HEK293T (cell line): ENCODE results near the gene GRIK2.

Experiments used
- CTCF ChIA-PET: fragments of 350-600 bp; formaldehyde crosslinking; extraction: SDS; loops from one replicate; lab custom pipeline; 2021; ENCODE audit warnings: antibody characterized with exemption, inconsistent platforms; lab: Yijun Ruan, JAX
- POLR2A ChIA-PET: fragments of 350-600 bp; formaldehyde crosslinking; extraction: SDS; loops from one replicate; lab custom pipeline; 2020; ENCODE audit warnings: antibody characterized with exemption, inconsistent platforms; lab: Yijun Ruan, JAX
- DNase-seq: peaks from one replicate; pipeline ENCODE4 v3.0.0; 2012; ENCODE audit warnings: mixed read lengths; ENCODE audit errors: extremely low spot score
- ARNT ChIP-seq: fragments of 450-650 bp; IDR thresholded peaks from 2 replicates; pipeline ENCODE4 v1.6.1; 2017; ENCODE audit warnings: mild to moderate bottlenecking
- BHLHE40 ChIP-seq: fragments of 450-650 bp; IDR thresholded peaks from 2 replicates; pipeline ENCODE4 v1.6.1; 2016; ENCODE audit warnings: mild to moderate bottlenecking, moderate library complexity, borderline replicate concordance
- CTBP1 ChIP-seq: fragments of 450-650 bp; IDR thresholded peaks from 2 replicates; pipeline ENCODE4 v1.6.1; 2016; ENCODE audit warnings: borderline replicate concordance
- ELF4 ChIP-seq: fragments of 450-650 bp; IDR thresholded peaks from 2 replicates; pipeline ENCODE4 v1.6.1; 2017; ENCODE audit warnings: antibody characterized with exemption
- FOXA1 ChIP-seq: fragments of 450-650 bp; IDR thresholded peaks from 2 replicates; pipeline ENCODE4 v1.6.1; 2016; ENCODE audit warnings: mild to moderate bottlenecking
- FOXK2 ChIP-seq: fragments of 450-650 bp; IDR thresholded peaks from 2 replicates; pipeline ENCODE4 v1.6.1; 2016; ENCODE audit warnings: mild to moderate bottlenecking
- FOXM1 ChIP-seq: fragments of 450-650 bp; IDR thresholded peaks from 2 replicates; pipeline ENCODE4 v1.6.1; 2017; ENCODE audit warnings: mild to moderate bottlenecking, borderline replicate concordance
- HDGF ChIP-seq: fragments of 450-650 bp; IDR thresholded peaks from 2 replicates; pipeline ENCODE4 v1.6.1; 2017; ENCODE audit warnings: antibody characterized with exemption, borderline replicate concordance
- L3MBTL2 ChIP-seq: fragments of 450-650 bp; conservative IDR thresholded peaks from 2 replicates; pipeline ENCODE4 v1.6.1; 2016; ENCODE audit warnings: mild to moderate bottlenecking
- LEF1 ChIP-seq: fragments of 450-650 bp; IDR thresholded peaks from 2 replicates; pipeline ENCODE4 v1.6.1; 2017; ENCODE audit warnings: mild to moderate bottlenecking, borderline replicate concordance
- NFRKB ChIP-seq: fragments of 450-650 bp; IDR thresholded peaks from 2 replicates; pipeline ENCODE4 v1.6.1; 2016; ENCODE audit warnings: mild to moderate bottlenecking, moderate library complexity
- SP1 ChIP-seq: fragments of 450-650 bp; IDR thresholded peaks from 2 replicates; pipeline ENCODE4 v1.6.1; 2017
- SUZ12 ChIP-seq: fragments of 450-650 bp; IDR thresholded peaks from 2 replicates; pipeline ENCODE4 v1.6.1; 2016; ENCODE audit warnings: mild to moderate bottlenecking
- TARDBP ChIP-seq: fragments of 450-650 bp; IDR thresholded peaks from 2 replicates; pipeline ENCODE4 v1.6.1; 2016
- ZNF384 ChIP-seq: fragments of 450-650 bp; IDR thresholded peaks from 2 replicates; pipeline ENCODE4 v1.6.1; 2016
- TF ChIP-seq, protein P1 (sequence below): fragments of 450-650 bp; IDR thresholded peaks from 2 replicates; pipeline ENCODE4 v1.6.1; 2016

Gene GRIK2

DNA sequence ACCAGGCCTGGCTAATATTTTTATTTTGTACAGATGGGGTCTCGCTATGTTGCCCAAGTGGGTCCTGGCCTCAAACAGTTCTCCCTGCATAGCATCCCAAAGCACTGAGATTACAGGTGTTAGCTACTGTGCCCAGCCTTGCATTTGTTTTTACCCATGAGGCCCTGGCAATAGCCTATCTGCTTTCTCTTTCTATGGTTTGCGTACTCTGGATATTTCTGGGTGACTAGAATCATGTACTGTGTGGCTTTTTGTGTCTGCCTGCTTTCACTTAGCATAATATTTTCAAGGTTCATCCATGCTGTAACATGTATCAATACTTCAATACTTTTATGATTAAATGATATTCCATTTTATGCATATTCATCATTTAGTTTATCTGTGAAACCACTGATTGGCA is 451.7 kb downstream of the GRIK2 start:
- TF ChIP-seq FOXM1 (no peak), FOXK2 (no peak), ARNT (no peak), HDGF (no peak), CTBP1 (no peak), ELF4 (no peak), FOXA1 (no peak), L3MBTL2 (no peak), LEF1 (no peak), ZNF384 (no peak)
- TF ChIP-seq, protein P1, sequence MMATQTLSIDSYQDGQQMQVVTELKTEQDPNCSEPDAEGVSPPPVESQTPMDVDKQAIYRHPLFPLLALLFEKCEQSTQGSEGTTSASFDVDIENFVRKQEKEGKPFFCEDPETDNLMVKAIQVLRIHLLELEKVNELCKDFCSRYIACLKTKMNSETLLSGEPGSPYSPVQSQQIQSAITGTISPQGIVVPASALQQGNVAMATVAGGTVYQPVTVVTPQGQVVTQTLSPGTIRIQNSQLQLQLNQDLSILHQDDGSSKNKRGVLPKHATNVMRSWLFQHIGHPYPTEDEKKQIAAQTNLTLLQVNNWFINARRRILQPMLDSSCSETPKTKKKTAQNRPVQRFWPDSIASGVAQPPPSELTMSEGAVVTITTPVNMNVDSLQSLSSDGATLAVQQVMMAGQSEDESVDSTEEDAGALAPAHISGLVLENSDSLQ, result no peak

GRCh38 chr6:101845621-101846020 is 452.1 kb downstream of the GRIK2 start:
- TF ChIP-seq ELF4, result no peak
- no peak for TF ChIP-seq SUZ12
- no peak for TF ChIP-seq ARNT
- TF ChIP-seq FOXK2, result no peak
- TF ChIP-seq, protein P1, result no peak
- TF ChIP-seq NFRKB, result no peak
- TF ChIP-seq SP1, result no peak
- no peak for TF ChIP-seq LEF1
- ChIA-PET CTCF (no interaction called here), POLR2A (no interaction called here)
- DNase-seq, result no peak

More for the DNA sequence above, 451.7 kb downstream of the GRIK2 start:
- POLR2A ChIA-PET, result no interaction called here
- no peak for DNase-seq
- CTCF ChIA-PET, result no interaction called here

GRCh38 chr6:101847690-101848089 is 454.2 kb downstream of the GRIK2 start:
- no peak for DNase-seq
- ChIA-PET CTCF (no interaction called here), POLR2A (no interaction called here)
- no peak for TF ChIP-seq SP1
- TF ChIP-seq TARDBP, result no peak
- TF ChIP-seq FOXA1, result no peak
- TF ChIP-seq ARNT, result no peak
- TF ChIP-seq CTBP1, result no peak
- TF ChIP-seq FOXK2, result no peak
- no peak for TF ChIP-seq HDGF
- no peak for TF ChIP-seq L3MBTL2
- no peak for TF ChIP-seq ELF4
- TF ChIP-seq, protein P1, result no peak
- no peak for TF ChIP-seq ZNF384
- TF ChIP-seq SUZ12, result no peak
- TF ChIP-seq BHLHE40, result no peak
- no peak for TF ChIP-seq LEF1
- no peak for TF ChIP-seq FOXM1
- no peak for TF ChIP-seq NFRKB

- no peak for DNase-seq
- POLR2A ChIA-PET, result no interaction called here
- TF ChIP-seq, protein P1, result no peak
- TF ChIP-seq FOXK2, result no peak
- no peak for TF ChIP-seq BHLHE40
- TF ChIP-seq CTBP1, result no peak
- no peak for TF ChIP-seq HDGF
- TF ChIP-seq ZNF384, result no peak
These were observed 458.4 kb downstream of the GRIK2 start for GRCh38 chr6:101851911-101852310.

DNA sequence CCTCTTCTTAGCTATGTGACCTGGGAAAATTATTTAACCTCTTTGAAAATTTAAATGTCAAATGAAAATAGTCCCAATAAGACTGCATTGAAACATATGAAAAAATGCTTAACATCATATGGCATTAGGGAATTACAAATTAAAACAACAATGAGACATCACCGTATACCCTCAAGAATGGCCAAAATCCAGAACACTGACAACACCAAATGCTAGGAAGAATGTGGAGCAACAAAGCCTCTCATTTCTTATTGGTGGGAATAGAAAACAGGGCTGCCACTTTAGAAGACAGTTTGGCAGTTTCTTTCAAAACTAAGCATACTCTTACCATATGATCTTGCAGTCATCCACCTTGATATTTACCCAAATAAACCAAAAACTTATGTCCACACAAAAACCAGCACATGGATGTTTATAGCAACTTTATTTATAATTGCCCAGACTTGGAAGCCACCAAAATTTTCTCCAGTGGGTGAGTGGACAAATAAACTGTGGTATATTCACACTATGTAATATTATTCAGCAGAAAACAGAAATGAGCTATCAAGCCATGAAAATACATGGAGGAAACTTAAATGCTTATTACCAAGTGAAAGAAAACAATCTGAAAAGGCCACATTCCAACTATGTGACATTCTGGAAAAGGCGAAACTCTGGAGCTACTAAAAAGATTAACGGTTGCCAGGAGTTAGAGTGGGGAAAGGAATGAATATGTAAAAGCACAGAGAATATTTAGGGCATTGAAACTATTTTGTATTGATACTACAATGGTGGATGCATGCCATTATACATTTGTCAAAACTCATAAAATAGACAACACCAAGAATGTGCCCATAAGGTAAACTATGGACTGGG is 459.9 kb downstream of the GRIK2 start:
- no peak for TF ChIP-seq L3MBTL2
- DNase-seq, result no peak
- ChIA-PET POLR2A (no interaction called here), CTCF (no interaction called here)

More at GRCh38 chr6:101851911-101852310, 458.4 kb downstream of the GRIK2 start:
- CTCF ChIA-PET, result no interaction called here

DNA sequence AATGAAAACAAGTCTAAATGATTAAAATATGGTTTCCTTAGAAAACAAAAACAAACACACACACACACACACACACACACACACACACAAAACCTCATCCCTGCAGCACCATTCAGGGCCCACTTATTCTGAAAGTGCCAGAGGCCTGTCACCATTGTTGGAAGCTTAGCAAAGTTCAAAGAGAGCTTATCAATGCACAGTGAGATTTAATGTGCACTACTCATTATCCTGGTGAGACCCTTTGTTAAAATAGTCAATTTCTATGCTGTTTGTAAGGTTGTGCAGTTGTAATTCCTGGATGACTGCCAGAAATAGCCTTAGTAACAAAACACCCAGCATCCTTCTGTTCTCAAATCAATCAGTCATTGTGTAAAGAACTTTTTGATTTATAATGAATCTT is 482.9 kb downstream of the GRIK2 start:
- DNase-seq, result no peak
- POLR2A ChIA-PET, result no interaction called here
- no peak for TF ChIP-seq SUZ12
- TF ChIP-seq TARDBP, result no peak
- TF ChIP-seq ARNT, result no peak
- TF ChIP-seq BHLHE40, result no peak
- no peak for TF ChIP-seq L3MBTL2
- TF ChIP-seq, protein P1, result no peak
- TF ChIP-seq SP1, result no peak
- TF ChIP-seq ZNF384, result no peak
- no peak for TF ChIP-seq FOXK2
- TF ChIP-seq ELF4, result no peak
- no peak for TF ChIP-seq LEF1
- TF ChIP-seq HDGF, result no peak
- CTCF ChIA-PET, result no interaction called here
